Measurements from ENCODE around the gene GIMAP7.

DNA sequence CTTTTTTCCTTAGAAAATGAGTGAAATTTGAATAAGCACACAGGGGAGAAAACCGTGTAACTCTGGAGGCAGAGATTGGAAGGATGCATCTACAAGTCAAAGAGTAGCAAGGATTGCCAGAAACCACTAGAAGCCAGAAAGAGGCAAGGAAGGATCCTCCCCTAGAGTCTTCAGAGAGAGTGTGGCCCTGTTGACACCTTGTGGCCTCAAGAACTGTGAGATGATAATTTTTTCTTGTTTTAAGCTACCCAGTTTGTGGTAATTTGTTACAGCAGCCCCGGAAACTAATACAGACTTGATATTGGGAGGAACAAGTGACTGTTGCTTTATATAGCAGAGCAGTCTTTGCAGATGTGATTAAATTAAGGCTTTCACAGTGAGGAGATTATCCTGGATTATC lies 3.6 kb upstream of the GIMAP7 start:
- no peak for TF ChIP-seq POLR2A (IDR thresholded peaks at IDR 0.05)
- TF ChIP-seq, protein P1, sequence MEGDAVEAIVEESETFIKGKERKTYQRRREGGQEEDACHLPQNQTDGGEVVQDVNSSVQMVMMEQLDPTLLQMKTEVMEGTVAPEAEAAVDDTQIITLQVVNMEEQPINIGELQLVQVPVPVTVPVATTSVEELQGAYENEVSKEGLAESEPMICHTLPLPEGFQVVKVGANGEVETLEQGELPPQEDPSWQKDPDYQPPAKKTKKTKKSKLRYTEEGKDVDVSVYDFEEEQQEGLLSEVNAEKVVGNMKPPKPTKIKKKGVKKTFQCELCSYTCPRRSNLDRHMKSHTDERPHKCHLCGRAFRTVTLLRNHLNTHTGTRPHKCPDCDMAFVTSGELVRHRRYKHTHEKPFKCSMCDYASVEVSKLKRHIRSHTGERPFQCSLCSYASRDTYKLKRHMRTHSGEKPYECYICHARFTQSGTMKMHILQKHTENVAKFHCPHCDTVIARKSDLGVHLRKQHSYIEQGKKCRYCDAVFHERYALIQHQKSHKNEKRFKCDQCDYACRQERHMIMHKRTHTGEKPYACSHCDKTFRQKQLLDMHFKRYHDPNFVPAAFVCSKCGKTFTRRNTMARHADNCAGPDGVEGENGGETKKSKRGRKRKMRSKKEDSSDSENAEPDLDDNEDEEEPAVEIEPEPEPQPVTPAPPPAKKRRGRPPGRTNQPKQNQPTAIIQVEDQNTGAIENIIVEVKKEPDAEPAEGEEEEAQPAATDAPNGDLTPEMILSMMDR (IDR thresholded peaks at IDR 0.05), result no peak
